ENCODE results near the gene TMEM11.

GRCh38 chr17:21218101-21218500, 4.1 kb upstream of the TMEM11 start:
- TF ChIP-seq, protein P1, sequence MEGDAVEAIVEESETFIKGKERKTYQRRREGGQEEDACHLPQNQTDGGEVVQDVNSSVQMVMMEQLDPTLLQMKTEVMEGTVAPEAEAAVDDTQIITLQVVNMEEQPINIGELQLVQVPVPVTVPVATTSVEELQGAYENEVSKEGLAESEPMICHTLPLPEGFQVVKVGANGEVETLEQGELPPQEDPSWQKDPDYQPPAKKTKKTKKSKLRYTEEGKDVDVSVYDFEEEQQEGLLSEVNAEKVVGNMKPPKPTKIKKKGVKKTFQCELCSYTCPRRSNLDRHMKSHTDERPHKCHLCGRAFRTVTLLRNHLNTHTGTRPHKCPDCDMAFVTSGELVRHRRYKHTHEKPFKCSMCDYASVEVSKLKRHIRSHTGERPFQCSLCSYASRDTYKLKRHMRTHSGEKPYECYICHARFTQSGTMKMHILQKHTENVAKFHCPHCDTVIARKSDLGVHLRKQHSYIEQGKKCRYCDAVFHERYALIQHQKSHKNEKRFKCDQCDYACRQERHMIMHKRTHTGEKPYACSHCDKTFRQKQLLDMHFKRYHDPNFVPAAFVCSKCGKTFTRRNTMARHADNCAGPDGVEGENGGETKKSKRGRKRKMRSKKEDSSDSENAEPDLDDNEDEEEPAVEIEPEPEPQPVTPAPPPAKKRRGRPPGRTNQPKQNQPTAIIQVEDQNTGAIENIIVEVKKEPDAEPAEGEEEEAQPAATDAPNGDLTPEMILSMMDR (IDR thresholded peaks at IDR 0.05; ENCODE audit: low read depth, low read length, missing input control), result no peak
- TF ChIP-seq YY1 (IDR thresholded peaks at IDR 0.05), result no peak

Data from liver (tissue), 2 donors.